Tibial artery (tissue), 4 donors: Measurements from ENCODE around the gene PAF1.

Experiments
- DNase-seq, 2 donors: peaks; one replicate each; pipeline ENCODE4 v3.0.0-alpha.2; 2019
- H3K27ac ChIP-seq, 2 donors: fragments of 200-600 bp; sonication (generic) in 1 of 2; 1 replicate in 1 of 2; 2 replicates in 1 of 2; pipeline ENCODE4 v1.5.1; 2018 to 2019; ENCODE audit warnings: mild to moderate bottlenecking in 1 of 2
- H3K27me3 ChIP-seq, 2 donors: fragments of 200-600 bp; sonication (generic) in 1 of 2; one replicate each; pipeline versions ENCODE4 v1.5.1 to v1.6.0; 2016 to 2019
- H3K36me3 ChIP-seq, 3 donors: fragments of 200-600 bp; sonication (generic) in 2 of 3; one replicate each; pipeline ENCODE4 v1.5.1; 2016 to 2019; ENCODE audit warnings: mild to moderate bottlenecking in 2 of 3
- H3K4me1 ChIP-seq, 4 donors: fragments of 200-600 bp; sonication (generic) in 2 of 4; 1 replicate in 3 of 4; 2 replicates in 1 of 4; pipeline ENCODE4 v1.5.1; 2016 to 2019
- H3K4me3 ChIP-seq, 2 donors: fragments of 200-600 bp; sonication (generic) in 1 of 2; 1 replicate in 1 of 2; 2 replicates in 1 of 2; pipeline ENCODE4 v1.5.1; 2018 to 2019; ENCODE audit warnings: mild to moderate bottlenecking in 2 of 2
- H3K9me3 ChIP-seq, 3 donors: fragments of 200-600 bp; sonication (generic) in 1 of 3; one replicate each; pipeline ENCODE4 v1.5.1; 2016 to 2019
- intact Hi-C: fragments of 100-400 bp; cut with DNase I; formaldehyde crosslinking; loops from one replicate; pipeline ENCODE4 v1.15.0; 2023; ENCODE audit warnings: low total_unique reads
- TF ChIP-seq, protein P1 (sequence below), 2 experiments: fragments of 200-600 bp in 1 of 2; fragments of 450-650 bp in 1 of 2; IDR thresholded peaks; one replicate each; pipeline ENCODE4 v1.5.1; 2017 to 2019; ENCODE audit warnings: antibody characterized with exemption in 2 of 2, mild to moderate bottlenecking in 1 of 2, moderate library complexity in 1 of 2

The PAF1 gene

DNA sequence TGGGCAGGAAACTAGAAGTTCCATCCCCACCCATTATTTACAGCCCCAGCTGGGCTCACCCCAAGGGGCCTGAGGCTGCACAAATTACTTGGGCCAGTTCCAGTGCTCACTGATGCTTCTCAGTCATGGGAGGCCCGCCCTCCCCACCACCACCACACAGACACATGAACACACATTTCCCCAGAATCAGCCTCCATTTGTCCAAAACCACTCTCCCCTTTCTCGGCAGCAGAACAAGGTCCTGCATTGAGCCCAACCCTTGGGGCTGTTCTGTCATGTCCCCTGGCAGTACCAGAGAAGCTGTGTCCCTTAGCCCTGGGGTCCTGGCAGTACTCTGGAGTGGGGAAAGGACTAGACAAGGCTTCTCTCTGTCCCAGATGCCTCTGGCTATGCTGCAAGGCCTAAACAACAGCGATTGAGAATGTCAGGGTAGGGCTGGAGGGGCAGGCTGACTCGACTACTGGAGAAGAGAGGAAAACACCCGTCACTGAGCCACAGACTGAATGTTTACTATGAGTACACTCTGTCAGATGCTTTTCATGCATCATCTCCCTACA is 26.9 kb downstream of the PAF1 start:
- no peaks in the 10 kb centered on the region for H3K9me3 ChIP-seq
- DNase-seq: peak in 1 of 2 donors; percentile 58
- peaks cover 0 to 17% (median 12%) of the 10 kb centered on the region in 4 donors for H3K4me1 ChIP-seq
- TF ChIP-seq, protein P1, sequence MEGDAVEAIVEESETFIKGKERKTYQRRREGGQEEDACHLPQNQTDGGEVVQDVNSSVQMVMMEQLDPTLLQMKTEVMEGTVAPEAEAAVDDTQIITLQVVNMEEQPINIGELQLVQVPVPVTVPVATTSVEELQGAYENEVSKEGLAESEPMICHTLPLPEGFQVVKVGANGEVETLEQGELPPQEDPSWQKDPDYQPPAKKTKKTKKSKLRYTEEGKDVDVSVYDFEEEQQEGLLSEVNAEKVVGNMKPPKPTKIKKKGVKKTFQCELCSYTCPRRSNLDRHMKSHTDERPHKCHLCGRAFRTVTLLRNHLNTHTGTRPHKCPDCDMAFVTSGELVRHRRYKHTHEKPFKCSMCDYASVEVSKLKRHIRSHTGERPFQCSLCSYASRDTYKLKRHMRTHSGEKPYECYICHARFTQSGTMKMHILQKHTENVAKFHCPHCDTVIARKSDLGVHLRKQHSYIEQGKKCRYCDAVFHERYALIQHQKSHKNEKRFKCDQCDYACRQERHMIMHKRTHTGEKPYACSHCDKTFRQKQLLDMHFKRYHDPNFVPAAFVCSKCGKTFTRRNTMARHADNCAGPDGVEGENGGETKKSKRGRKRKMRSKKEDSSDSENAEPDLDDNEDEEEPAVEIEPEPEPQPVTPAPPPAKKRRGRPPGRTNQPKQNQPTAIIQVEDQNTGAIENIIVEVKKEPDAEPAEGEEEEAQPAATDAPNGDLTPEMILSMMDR (IDR thresholded peaks at IDR 0.05): no peak
- H3K4me3 ChIP-seq: no peak overlapping the region
- intact Hi-C loops: no loop called here
- H3K27ac ChIP-seq: peak overlapping the region; percentile 31 to 51
- H3K27me3 ChIP-seq: no peaks in the 10 kb centered on the region
- H3K36me3 ChIP-seq: peaks cover 24 to 95% (median 37%) of the 10 kb centered on the region in 3 donors

DNA sequence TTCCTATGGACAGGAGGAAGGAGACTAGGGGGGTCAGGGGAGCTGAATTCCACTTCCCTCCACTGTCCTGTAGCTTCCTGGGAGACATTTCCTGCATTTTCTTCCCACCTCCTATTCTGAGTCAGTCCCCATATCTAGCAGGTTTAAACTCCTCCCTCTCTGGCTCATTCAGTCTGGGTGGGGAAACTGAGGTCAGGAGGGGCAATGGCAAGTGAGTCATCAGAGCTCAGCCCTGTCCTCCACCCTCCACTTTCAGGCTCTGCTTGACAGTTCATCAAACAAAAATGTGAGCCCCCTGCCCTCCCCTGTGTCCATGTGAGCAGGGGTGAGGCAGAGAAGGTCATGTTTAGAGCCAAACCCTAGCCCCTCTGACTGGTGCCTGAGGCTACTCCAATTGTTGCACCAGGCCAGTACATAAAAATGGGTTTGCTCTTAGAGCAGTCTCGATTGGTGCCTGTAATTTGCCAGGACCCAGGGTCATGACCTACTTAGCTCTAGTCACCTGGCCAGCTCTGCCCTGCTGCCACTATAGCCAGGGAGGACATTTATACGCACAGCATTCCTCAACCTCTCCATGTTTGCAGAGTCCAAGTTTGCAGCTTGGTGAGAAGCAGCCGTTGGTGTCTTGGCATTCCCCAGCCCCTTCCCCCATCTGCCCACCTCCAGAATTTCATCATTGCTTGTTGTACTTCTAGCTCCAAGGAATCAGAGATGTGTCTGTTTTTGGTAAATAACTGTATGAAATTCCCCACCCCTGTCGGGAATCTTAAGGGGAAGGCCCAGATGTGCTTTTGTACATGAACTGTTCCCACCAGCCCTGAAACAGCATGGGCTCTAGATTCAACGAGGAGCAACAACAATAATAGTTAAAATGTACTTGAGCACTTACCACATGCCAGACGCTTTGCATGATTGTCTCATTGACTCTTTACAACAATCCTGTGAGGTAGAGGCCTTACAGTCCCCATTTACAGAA is 27.9 kb downstream of the PAF1 start:
- peak overlapping the region; percentile 33 to 51 for H3K27ac ChIP-seq
- TF ChIP-seq, protein P1 (IDR thresholded peaks at IDR 0.05): no peak
- peak; percentile 58 to 71 for DNase-seq
- intact Hi-C loops: no loop called here
- no peak overlapping the region for H3K4me3 ChIP-seq
- peaks cover 34 to 96% (median 45%) of the 10 kb centered on the region in 3 donors for H3K36me3 ChIP-seq
- no peaks in the 10 kb centered on the region for H3K27me3 ChIP-seq
- peaks cover 0 to 17% (median 12%) of the 10 kb centered on the region in 4 donors for H3K4me1 ChIP-seq
- H3K9me3 ChIP-seq: no peaks in the 10 kb centered on the region

DNA sequence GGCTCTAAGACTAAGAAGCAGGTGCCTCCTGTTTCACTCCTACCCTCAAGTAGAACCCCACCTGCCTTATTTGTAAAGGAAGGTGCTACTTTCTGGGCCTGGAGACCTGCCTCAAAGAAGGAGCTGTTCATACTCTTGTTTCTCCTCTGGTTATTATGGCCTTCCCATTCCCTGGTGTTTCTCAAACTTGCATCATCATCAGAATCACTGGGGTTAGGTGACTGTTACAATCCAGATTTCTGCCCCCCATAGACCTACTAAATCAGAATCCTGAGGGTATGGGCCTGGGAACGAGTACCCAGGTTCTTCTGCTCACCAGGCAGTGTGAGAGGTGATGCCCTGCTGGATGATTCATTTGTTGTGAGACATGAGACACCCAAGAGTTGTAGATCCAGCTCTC is 30.3 kb downstream of the PAF1 start:
- TF ChIP-seq, protein P1 (IDR thresholded peaks at IDR 0.05): no peak
- H3K27ac ChIP-seq: no peak overlapping the region
- H3K27me3 ChIP-seq: no peaks in the 10 kb centered on the region
- intact Hi-C loops: no loop called here
- no peak overlapping the region for H3K4me3 ChIP-seq
- peaks cover 0 to 17% (median 12%) of the 10 kb centered on the region in 4 donors for H3K4me1 ChIP-seq
- H3K36me3 ChIP-seq: peaks cover 50 to 98% (median 59%) of the 10 kb centered on the region in 3 donors
- no peaks in the 10 kb centered on the region for H3K9me3 ChIP-seq
- no peak for DNase-seq

DNA sequence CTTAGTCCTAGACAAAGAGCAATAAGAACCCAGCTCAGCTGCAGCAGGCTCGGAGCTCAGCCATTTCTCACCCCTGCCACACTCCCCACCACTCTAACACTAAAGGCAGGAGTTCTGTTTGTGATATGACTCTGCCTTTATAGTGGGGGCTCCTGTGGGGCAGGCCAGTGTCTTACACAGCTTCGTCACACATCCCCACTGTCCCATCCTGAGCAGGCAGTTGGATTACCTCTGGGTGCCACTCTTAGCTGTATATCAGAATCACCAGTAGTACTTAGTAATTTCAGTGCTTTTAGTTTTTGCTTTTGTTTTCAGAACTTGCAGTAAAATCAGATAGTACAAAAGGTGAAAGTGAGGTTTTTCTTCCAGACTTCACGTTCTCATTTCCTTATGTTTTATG is 31.9 kb downstream of the PAF1 start:
- intact Hi-C loops: no loop called here
- Histone ChIP-seq H3K9me3 (no peaks in the 10 kb centered on the region), H3K4me1 (peaks cover 0 to 17% (median 12%) of the 10 kb centered on the region in 4 donors), H3K36me3 (peaks cover 65 to 98% (median 75%) of the 10 kb centered on the region in 3 donors), H3K27ac (no peak overlapping the region), H3K4me3 (no peak overlapping the region), H3K27me3 (no peaks in the 10 kb centered on the region)
- TF ChIP-seq, protein P1 (IDR thresholded peaks at IDR 0.05): no peak
- DNase-seq: no peak

DNA sequence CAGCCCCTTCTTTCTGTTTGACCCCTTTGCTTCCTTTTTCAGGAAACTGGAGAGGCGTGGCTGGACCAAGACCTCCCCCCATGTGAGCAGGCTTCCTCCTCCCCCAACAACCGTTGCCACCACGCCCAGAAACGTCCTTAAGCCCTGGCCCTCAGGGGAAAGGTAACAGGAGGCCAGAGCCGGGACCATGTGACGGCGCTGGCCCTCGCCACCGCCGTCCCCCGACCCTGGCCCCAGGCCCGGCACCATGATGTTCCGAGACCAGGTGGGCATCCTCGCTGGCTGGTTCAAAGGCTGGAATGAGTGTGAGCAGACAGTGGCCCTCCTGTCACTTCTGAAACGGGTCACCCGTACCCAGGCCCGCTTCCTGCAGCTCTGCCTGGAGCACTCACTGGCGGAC is 34.3 kb downstream of the PAF1 start:
- H3K9me3 ChIP-seq: no peaks in the 10 kb centered on the region
- peaks cover 0 to under 1% (median 0%) of the 10 kb centered on the region in 4 donors for H3K4me1 ChIP-seq
- H3K27me3 ChIP-seq: no peaks in the 10 kb centered on the region
- TF ChIP-seq, protein P1 (IDR thresholded peaks at IDR 0.05): no peak
- intact Hi-C loops: no loop called here
- peaks cover 72 to 97% (median 86%) of the 10 kb centered on the region in 3 donors for H3K36me3 ChIP-seq
- H3K4me3 ChIP-seq: no peak overlapping the region
- H3K27ac ChIP-seq: no peak overlapping the region
- no peak for DNase-seq
